Measurements from ENCODE around the gene KIAA1614.

The KIAA1614 gene

GRCh38 chr1:180935326-180936109, 22.8 kb downstream of the KIAA1614 start:
- Histone ChIP-seq H3K27ac (ENCODE audit: low read length) (no peak overlapping the region), H3K36me3 (ENCODE audit: control insufficient read depth in 1 of 2, insufficient read depth in 2 of 2, low read length in 2 of 2) (peaks cover 0 to 28% of the 10 kb centered on the region in 2 donors), H3K27me3 (ENCODE audit: low read depth, low read length) (no peaks in the 10 kb centered on the region), H3K9me3 (ENCODE audit: control insufficient read depth in 1 of 2, low read length in 2 of 2) (no peaks in the 10 kb centered on the region), H3K4me1 (ENCODE audit: control insufficient read depth in 1 of 2, insufficient read depth in 2 of 2, low read length in 2 of 2) (no peaks in the 10 kb centered on the region), H3K4me3 (ENCODE audit: low read depth in 1 of 2, low read length in 2 of 2) (no peak overlapping the region)

DNA sequence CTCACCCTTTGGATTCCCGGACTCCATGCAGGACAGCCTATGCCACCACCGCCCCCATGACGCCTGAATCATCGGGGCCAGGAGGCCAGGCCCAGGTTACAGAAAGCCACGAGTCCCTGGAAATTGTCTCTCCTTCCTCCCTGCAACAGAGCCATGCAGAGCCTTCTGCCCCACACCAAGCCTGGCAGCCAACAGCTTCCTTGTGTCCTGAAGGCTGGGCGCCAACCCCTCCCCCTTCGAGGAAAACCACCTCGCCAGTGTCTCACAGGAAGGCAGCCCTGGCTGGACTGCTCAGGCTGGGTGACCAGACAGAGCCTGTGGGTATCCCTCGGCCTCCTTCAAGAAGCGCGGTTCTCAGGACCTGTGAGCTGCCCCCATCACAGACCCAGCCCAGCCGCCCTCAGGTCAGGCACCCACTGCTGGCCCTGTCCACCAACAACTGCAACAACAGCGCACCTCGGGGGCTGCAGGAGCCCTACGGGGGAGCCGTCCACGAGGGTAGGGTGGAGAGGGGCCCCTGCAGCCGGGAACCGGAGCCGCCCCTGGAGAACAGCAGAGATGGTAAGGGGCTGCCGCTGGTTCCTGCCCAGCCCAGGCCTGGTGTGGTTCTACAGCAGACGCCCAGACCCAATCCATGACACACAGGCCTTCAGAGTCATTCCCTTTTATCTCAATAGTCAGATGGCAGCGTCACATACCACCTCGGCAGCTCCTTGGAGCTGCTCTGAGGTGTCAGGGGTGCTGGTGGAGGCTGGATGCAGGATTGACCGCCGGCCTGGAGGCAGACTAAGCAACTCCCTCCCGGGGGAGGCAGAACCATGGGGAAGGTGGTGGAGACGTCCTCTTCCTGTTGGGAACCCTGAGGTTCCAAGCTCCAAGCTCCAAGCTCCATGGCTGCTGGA, 23.7 kb downstream of the KIAA1614 start:
- Histone ChIP-seq H3K27me3 (ENCODE audit: low read depth, low read length) (no peaks in the 10 kb centered on the region), H3K4me1 (ENCODE audit: control insufficient read depth in 1 of 2, insufficient read depth in 2 of 2, low read length in 2 of 2) (no peaks in the 10 kb centered on the region), H3K4me3 (ENCODE audit: low read depth in 1 of 2, low read length in 2 of 2) (no peak overlapping the region), H3K36me3 (ENCODE audit: control insufficient read depth in 1 of 2, insufficient read depth in 2 of 2, low read length in 2 of 2) (peaks cover 0 to 33% of the 10 kb centered on the region in 2 donors), H3K9me3 (ENCODE audit: control insufficient read depth in 1 of 2, low read length in 2 of 2) (no peaks in the 10 kb centered on the region), H3K27ac (ENCODE audit: low read length) (no peak overlapping the region)

- Histone ChIP-seq H3K4me3 (ENCODE audit: low read depth in 1 of 2, low read length in 2 of 2) (no peak overlapping the region), H3K27me3 (ENCODE audit: low read depth, low read length) (no peaks in the 10 kb centered on the region), H3K36me3 (ENCODE audit: control insufficient read depth in 1 of 2, insufficient read depth in 2 of 2, low read length in 2 of 2) (peaks cover 0 to 38% of the 10 kb centered on the region in 2 donors), H3K27ac (ENCODE audit: low read length) (no peak overlapping the region), H3K4me1 (ENCODE audit: control insufficient read depth in 1 of 2, insufficient read depth in 2 of 2, low read length in 2 of 2) (no peaks in the 10 kb centered on the region), H3K9me3 (ENCODE audit: control insufficient read depth in 1 of 2, low read length in 2 of 2) (no peaks in the 10 kb centered on the region)
Measured at GRCh38 chr1:180937012-180937372, 24.3 kb downstream of the KIAA1614 start.

- Histone ChIP-seq H3K4me1 (ENCODE audit: control insufficient read depth in 1 of 2, insufficient read depth in 2 of 2, low read length in 2 of 2) (no peaks in the 10 kb centered on the region), H3K27ac (ENCODE audit: low read length) (no peak overlapping the region), H3K36me3 (ENCODE audit: control insufficient read depth in 1 of 2, insufficient read depth in 2 of 2, low read length in 2 of 2) (peaks cover 0 to 45% of the 10 kb centered on the region in 2 donors)
Measured at GRCh38 chr1:180937624-180938225, 25.0 kb downstream of the KIAA1614 start.

DNA sequence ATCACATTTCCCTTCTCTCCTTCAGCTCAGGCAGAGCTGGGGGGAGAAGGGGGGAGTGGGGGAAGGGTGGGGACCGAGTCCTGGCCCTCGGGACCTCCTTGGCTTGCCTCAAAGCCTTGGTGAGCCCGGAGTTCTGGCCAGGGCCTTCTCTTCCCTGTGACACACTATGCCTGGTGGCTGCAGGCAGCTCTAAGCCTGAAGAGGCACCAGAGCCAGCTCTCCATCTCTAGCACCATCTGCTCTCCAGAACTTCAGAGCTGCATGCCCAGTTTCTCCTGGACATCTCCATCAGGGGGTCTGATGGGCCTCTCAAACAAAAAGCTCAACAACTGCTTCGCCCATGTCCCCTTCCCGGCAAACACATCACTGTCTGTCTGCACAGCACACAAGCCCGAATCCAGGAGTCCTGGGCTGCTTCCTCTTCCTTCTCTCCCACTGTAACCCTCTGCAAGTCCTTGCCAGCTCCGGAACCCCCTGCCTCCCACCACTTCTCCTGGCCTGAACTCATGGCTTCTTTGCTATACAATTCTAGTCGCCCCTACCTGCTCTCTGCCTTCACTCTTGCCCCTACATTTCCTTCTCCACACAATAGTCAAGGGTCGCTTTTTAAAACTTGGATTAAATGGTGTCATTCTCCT, 26.5 kb downstream of the KIAA1614 start:
- H3K4me3 ChIP-seq (ENCODE audit: low read depth in 1 of 2, low read length in 2 of 2), result no peak overlapping the region
- no peaks in the 10 kb centered on the region for H3K27me3 ChIP-seq (ENCODE audit: low read depth, low read length)
- H3K9me3 ChIP-seq (ENCODE audit: control insufficient read depth in 1 of 2, low read length in 2 of 2), result no peaks in the 10 kb centered on the region
- H3K4me1 ChIP-seq (ENCODE audit: control insufficient read depth in 1 of 2, insufficient read depth in 2 of 2, low read length in 2 of 2), result no peaks in the 10 kb centered on the region
- peaks cover 0 to 46% of the 10 kb centered on the region in 2 donors for H3K36me3 ChIP-seq (ENCODE audit: control insufficient read depth in 1 of 2, insufficient read depth in 2 of 2, low read length in 2 of 2)
- no peak overlapping the region for H3K27ac ChIP-seq (ENCODE audit: low read length)

More at GRCh38 chr1:180937624-180938225, 25.0 kb downstream of the KIAA1614 start:
- Histone ChIP-seq H3K27me3 (ENCODE audit: low read depth, low read length) (no peaks in the 10 kb centered on the region), H3K4me3 (ENCODE audit: low read depth in 1 of 2, low read length in 2 of 2) (no peak overlapping the region), H3K9me3 (ENCODE audit: control insufficient read depth in 1 of 2, low read length in 2 of 2) (no peaks in the 10 kb centered on the region)

DNA sequence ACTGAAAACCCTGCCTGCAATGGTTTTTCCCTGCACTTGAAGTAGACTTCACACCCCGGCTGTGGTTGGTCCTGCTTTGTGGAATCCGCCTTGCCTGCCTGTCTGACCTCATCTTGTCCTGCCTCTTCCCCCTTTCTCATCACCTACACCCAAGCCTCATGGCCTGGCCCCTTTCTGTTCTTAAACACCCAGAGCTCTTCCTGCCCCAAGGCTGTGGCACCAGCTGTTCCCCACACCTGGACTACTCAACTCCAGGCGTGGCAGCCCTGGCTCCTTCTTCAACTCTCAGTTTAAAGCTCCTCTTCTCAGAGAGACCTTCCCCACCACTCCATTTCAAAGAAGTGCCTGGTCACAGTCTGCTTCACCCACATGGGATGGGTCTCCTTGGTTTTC, 27.0 kb downstream of the KIAA1614 start:
- H3K27ac ChIP-seq (ENCODE audit: low read length), result no peak overlapping the region
- H3K4me3 ChIP-seq (ENCODE audit: low read depth in 1 of 2, low read length in 2 of 2), result no peak overlapping the region
- H3K9me3 ChIP-seq (ENCODE audit: control insufficient read depth in 1 of 2, low read length in 2 of 2), result no peaks in the 10 kb centered on the region
- H3K4me1 ChIP-seq (ENCODE audit: control insufficient read depth in 1 of 2, insufficient read depth in 2 of 2, low read length in 2 of 2), result no peaks in the 10 kb centered on the region
- H3K27me3 ChIP-seq (ENCODE audit: low read depth, low read length), result no peaks in the 10 kb centered on the region
- H3K36me3 ChIP-seq (ENCODE audit: control insufficient read depth in 1 of 2, insufficient read depth in 2 of 2, low read length in 2 of 2), result peaks cover 0 to 51% of the 10 kb centered on the region in 2 donors

DNA sequence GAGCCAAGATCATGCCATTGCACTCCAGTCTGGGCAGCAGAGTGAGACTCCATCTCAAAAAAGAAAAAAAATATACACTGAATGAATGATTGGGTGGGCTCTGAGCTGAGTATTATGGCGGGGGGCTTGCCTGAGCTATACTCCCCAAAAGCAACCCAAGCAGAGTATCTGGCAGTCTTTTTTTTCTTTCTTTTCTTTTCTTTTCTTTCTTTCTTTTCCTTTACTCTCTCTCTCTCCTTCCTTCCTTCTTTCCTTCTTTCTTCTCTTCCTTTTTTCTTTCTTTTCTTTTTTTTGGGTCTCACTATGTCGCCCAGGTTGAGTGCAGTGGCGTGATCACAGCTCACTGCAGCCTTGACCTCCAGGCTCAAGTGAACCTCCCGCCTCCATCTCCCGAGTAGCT, 27.7 kb downstream of the KIAA1614 start:
- H3K27ac ChIP-seq (ENCODE audit: low read length), result no peak overlapping the region
- no peaks in the 10 kb centered on the region for H3K4me1 ChIP-seq (ENCODE audit: control insufficient read depth in 1 of 2, insufficient read depth in 2 of 2, low read length in 2 of 2)
- H3K36me3 ChIP-seq (ENCODE audit: control insufficient read depth in 1 of 2, insufficient read depth in 2 of 2, low read length in 2 of 2), result peaks cover 5 to 52% of the 10 kb centered on the region in 2 donors
- H3K9me3 ChIP-seq (ENCODE audit: control insufficient read depth in 1 of 2, low read length in 2 of 2), result no peaks in the 10 kb centered on the region
- H3K4me3 ChIP-seq (ENCODE audit: low read depth in 1 of 2, low read length in 2 of 2), result no peak overlapping the region
- H3K27me3 ChIP-seq (ENCODE audit: low read depth, low read length), result no peaks in the 10 kb centered on the region

DNA sequence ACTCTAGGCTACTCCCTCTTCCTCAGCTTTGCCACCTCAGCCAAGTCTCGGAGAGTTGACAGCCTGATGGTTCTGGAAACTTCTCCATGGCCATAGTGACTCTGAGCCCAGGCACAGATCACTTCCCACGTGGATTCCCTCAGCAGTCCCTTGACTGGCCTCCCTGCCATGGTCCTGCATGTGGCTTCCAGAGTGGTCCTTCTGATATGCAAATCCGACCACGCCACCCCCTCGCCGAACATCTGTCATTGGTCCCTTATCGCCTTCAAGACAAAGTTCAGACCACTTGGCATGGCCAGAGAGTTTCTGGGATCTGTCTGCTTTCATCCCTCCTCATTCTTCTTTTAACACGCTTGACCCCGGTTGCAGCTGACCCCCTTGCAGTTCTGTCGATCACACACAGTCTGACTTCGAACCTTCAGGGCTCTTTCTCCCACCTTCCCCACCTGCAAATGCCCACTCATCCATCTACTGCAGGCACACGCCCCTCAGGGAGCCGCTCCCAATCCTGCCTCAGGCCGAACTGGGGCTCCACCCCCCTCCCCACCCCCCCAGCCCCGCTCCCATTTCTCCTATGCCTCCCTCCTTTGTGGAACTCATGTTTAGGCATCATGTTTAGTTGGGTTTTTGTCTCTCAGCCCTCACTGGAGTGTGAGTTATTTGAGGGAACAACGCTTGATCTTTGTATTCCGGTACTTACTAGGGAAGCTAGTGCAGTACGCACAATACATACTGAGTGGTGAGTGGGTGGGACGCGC, 29.0 kb downstream of the KIAA1614 start:
- Histone ChIP-seq H3K36me3 (ENCODE audit: control insufficient read depth in 1 of 2, insufficient read depth in 2 of 2, low read length in 2 of 2) (peaks cover 7 to 42% of the 10 kb centered on the region in 2 donors), H3K27ac (ENCODE audit: low read length) (no peak overlapping the region)

DNA sequence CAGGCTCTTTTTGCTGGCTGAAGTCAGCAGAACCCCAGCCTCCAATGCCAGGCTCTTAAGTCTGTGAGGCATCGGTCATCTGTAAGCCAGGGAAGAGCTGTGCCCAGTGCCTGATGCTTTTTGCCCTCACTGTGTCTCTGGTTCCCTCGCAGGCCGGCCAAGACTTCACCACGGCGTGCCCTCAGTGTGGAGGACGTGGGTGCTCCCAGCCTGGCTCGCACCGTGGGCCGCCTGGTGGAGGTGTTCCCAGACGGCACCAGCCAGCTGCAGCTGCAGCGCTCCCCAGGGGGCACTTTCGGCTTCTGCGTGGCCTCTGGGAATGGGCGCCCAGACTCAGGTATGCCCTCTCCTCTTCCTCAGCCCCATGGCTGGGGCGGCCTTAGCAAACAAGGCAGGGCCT, 32.5 kb downstream of the KIAA1614 start:
- Histone ChIP-seq H3K36me3 (ENCODE audit: control insufficient read depth in 1 of 2, insufficient read depth in 2 of 2, low read length in 2 of 2) (peaks cover 11 to 45% of the 10 kb centered on the region in 2 donors), H3K27me3 (ENCODE audit: low read depth, low read length) (no peaks in the 10 kb centered on the region), H3K9me3 (ENCODE audit: control insufficient read depth in 1 of 2, low read length in 2 of 2) (no peaks in the 10 kb centered on the region), H3K4me1 (ENCODE audit: control insufficient read depth in 1 of 2, insufficient read depth in 2 of 2, low read length in 2 of 2) (no peaks in the 10 kb centered on the region), H3K4me3 (ENCODE audit: low read depth in 1 of 2, low read length in 2 of 2) (no peak overlapping the region), H3K27ac (ENCODE audit: low read length) (no peak overlapping the region)

More for the DNA sequence above, 29.0 kb downstream of the KIAA1614 start:
- Histone ChIP-seq H3K27me3 (ENCODE audit: low read depth, low read length) (no peaks in the 10 kb centered on the region), H3K4me3 (ENCODE audit: low read depth in 1 of 2, low read length in 2 of 2) (no peak overlapping the region), H3K9me3 (ENCODE audit: control insufficient read depth in 1 of 2, low read length in 2 of 2) (no peaks in the 10 kb centered on the region), H3K4me1 (ENCODE audit: control insufficient read depth in 1 of 2, insufficient read depth in 2 of 2, low read length in 2 of 2) (no peaks in the 10 kb centered on the region)

DNA sequence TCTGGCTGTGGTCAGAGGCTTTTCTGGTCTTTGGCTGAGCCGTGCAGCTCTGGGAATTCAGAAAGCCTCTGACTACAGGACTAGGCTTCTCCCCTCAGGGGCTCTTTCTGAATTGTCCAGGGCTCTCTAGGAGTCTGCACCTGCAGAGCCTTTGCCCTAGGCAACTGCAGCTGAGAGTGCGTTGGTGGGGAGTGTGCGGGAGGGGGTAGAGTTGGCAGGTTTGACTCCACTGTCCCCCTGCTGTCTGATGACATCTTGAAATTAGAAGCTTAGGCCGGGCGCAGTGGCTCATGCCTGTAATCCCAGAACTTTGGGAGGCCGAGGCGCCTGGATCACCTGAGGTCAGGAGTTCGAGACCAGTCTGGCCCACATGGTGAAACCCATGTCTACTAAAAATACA, 32.9 kb downstream of the KIAA1614 start:
- Histone ChIP-seq H3K9me3 (ENCODE audit: control insufficient read depth in 1 of 2, low read length in 2 of 2) (no peaks in the 10 kb centered on the region), H3K36me3 (ENCODE audit: control insufficient read depth in 1 of 2, insufficient read depth in 2 of 2, low read length in 2 of 2) (peaks cover 11 to 46% of the 10 kb centered on the region in 2 donors), H3K4me3 (ENCODE audit: low read depth in 1 of 2, low read length in 2 of 2) (no peak overlapping the region), H3K4me1 (ENCODE audit: control insufficient read depth in 1 of 2, insufficient read depth in 2 of 2, low read length in 2 of 2) (no peaks in the 10 kb centered on the region), H3K27me3 (ENCODE audit: low read depth, low read length) (no peaks in the 10 kb centered on the region), H3K27ac (ENCODE audit: low read length) (no peak overlapping the region)
